22Rv1 (cell line): ENCODE measurements around the gene AFTPH.

Experiments used
- ZFX ChIP-seq: fragments of 450-650 bp; IDR thresholded peaks from 2 replicates; pipeline ENCODE4 v1.6.1; 2017; ENCODE audit warnings: antibody characterized with exemption, borderline replicate concordance
- TF ChIP-seq, protein P1 (sequence below): fragments of 450-650 bp; IDR thresholded peaks from 2 replicates; pipeline ENCODE4 v1.5.1; 2017; ENCODE audit warnings: mild to moderate bottlenecking

DNA sequence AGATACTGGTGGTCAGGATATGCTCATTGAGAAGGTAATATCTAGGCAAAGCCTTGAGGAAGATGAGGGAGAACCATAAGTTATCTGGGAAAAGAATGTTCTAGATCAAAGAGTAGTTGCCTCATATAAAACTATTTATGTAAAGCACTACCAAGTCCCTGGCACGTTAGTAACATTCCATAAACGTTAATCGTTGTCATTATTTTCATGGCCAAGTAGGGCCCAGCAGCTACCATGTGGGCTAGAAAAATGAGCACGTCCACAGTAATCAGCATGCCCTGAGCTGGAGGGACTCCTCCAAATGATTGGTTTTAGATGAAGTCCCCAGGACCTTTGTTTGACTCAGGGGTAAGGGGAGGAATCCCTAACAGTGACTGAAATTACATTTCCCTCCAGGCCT, 32.7 kb upstream of the AFTPH start:
- TF ChIP-seq, protein P1, sequence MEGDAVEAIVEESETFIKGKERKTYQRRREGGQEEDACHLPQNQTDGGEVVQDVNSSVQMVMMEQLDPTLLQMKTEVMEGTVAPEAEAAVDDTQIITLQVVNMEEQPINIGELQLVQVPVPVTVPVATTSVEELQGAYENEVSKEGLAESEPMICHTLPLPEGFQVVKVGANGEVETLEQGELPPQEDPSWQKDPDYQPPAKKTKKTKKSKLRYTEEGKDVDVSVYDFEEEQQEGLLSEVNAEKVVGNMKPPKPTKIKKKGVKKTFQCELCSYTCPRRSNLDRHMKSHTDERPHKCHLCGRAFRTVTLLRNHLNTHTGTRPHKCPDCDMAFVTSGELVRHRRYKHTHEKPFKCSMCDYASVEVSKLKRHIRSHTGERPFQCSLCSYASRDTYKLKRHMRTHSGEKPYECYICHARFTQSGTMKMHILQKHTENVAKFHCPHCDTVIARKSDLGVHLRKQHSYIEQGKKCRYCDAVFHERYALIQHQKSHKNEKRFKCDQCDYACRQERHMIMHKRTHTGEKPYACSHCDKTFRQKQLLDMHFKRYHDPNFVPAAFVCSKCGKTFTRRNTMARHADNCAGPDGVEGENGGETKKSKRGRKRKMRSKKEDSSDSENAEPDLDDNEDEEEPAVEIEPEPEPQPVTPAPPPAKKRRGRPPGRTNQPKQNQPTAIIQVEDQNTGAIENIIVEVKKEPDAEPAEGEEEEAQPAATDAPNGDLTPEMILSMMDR = no peak
- TF ChIP-seq ZFX = no peak
